Raji (cell line): ENCODE measurements around the gene FRMD4A.

ENCODE experiments used
- POLR2A ChIP-seq: IDR thresholded peaks from 2 replicates; pipeline ENCODE4 v1.6.1; 2011; ENCODE audit warnings: low read depth, low read length, control low read depth; ENCODE audit not compliant: insufficient read depth

FRMD4A gene

DNA sequence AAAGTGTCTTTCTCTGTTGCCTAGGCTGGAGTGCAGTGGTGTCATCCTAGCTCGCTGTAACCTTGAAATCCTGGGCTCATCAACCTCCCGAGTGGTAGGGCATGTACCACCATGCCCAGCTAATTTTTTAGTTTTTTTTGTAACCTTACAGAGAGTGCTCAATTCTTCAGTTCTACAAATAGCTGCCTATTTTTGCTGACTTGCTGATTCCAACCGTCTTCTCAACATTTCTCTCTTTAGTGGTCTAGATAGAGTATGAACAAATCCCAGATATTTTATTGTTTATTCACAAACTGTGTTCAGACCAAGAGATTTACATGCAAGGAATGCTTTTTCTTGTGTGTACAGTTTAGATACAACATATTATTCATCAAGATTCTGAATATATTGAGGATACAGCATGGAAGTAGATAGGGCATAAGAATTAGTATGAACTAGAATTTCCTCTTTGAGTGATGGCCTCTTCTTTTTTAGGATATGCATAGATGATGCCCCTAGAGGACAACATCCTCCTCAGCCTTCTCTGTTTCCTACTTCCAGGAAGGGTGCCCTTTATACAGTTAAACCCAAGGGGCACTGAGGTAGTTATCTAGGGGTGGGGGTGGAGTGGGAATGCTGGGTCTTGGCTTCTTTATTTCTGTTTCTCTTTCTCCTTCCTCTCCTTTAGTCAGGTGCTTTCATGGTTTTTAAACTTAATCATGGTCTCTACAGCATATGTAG, 717.9 kb downstream of the FRMD4A start:
- no peak for TF ChIP-seq POLR2A

DNA sequence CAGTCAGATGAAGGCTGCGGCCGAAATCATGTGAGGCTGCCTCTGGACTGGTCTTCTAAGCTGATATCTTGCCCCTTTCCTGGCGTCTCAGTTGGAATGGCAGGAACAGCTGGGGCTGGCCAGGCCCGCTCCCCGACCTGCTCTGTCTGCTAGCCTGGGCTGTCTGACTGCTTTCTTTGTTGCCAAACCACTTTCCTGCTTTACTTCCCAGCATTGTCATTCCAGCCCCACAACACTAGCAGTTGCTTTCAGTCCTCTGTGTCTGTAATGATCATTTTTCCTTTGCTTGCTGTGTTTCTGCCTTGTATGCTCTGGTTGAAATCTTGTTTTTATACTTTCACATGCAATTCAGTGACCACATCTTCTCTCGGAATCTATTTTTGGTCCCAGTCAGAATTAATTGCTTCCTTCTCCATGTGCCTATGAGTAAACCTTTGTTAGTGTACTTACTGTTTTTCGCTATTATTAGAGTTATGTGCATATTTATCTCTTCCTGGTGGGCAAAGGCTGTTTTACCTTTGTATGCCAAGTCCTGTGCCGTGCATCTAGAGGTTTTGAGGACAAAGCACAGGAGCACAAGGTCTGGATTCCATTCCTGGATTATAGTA, 722.4 kb downstream of the FRMD4A start:
- TF ChIP-seq POLR2A = no peak

DNA sequence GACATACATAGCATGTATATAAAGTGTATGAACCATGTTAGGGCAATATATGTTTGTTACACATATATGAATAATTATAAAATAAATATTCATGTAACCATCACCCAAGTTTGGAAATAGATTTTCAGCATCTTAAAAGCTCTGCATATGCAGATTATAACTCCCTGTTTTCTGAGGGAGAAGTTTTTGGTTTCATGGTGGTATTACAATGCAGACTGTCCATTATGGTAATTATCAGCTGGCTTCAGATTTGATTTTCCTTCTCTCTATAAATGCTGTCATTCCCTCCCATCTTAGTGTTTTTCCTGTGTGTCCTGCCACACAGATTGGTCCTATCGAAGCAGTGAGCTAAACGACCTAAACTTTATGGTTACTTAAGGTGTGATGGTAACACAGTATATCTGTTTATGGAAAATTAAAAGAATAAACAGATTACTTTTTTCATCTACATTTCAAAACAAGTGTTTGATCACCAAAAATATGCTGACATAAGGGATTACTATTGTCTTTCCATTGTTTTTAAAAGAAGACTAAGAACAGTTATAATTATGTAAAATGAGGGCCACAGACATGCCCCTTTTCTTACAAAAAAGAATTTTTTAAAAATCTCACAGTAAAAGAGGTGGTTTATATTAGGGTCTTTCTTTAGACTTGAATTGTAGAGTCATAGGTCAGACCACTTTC, 726.2 kb downstream of the FRMD4A start:
- TF ChIP-seq POLR2A = no peak

DNA sequence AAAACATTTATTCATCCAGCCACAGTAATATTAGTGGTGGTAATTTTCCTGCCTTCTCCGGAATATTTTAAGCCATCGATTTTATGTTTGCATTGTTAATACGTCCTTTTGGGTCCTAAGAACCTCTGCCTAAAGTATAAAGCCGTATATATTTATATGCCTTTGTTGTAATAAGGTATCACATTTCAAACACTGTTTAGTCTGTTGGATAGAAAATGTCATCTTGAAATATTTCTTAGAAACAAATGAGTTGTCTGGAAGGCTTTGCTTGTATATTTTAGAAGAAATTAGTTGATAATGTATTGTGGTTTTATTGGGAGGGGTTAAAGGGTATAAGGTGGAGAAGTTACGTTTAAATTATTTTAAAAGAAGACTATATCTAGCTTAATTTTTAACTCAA, 732.8 kb downstream of the FRMD4A start:
- TF ChIP-seq POLR2A = no peak

DNA sequence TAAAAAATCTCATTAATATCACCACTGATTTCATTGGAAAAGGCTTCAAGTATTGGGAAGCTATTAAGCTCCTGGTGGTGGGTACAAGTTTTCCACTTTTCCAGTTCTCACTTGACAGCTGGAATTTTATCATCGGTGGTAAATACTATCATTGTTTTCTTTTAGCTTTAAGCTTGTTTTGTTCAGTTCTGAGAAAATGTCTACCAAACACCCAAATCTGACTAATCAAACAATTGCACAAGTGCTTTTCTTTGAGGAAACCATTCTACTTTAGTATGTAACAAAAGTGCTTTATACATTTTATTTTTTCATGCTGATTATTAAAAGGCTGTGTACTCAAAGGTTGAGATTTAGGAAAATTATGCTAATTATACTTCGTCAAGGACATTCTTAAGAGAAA, 736.1 kb downstream of the FRMD4A start:
- no peak for TF ChIP-seq POLR2A
